IPS-15b (cell line): Measurements from ENCODE around the gene ADCK1.
"Not testable (repeated sequence)": the region's sequence is repeated elsewhere in the genome, so short reads cannot be mapped to it uniquely, and the experiment has no call there.

ENCODE experiments used
- H3K27me3 ChIP-seq: one replicate; pipeline ENCODE4 v1.6.1; 2013; ENCODE audit warnings: low read length; ENCODE audit not compliant: control insufficient read depth, insufficient read depth
- H3K36me3 ChIP-seq: one replicate; pipeline ENCODE4 v1.6.1; 2013; ENCODE audit warnings: low read length; ENCODE audit not compliant: control insufficient read depth, insufficient read depth
- H3K4me1 ChIP-seq: one replicate; pipeline ENCODE4 v1.6.1; 2013; ENCODE audit warnings: mild to moderate bottlenecking, low read length; ENCODE audit not compliant: control insufficient read depth, insufficient read depth
- H3K4me3 ChIP-seq: one replicate; pipeline ENCODE4 v1.5.1; 2013; ENCODE audit warnings: low read depth, low read length
- H3K9ac ChIP-seq: one replicate; pipeline ENCODE4 v1.6.1; 2013; ENCODE audit warnings: low read depth, mild to moderate bottlenecking, low read length
- H3K9me3 ChIP-seq: one replicate; pipeline ENCODE4 v1.6.1; 2013; ENCODE audit warnings: mild to moderate bottlenecking, low read length; ENCODE audit not compliant: control insufficient read depth, insufficient read depth

Gene ADCK1

DNA sequence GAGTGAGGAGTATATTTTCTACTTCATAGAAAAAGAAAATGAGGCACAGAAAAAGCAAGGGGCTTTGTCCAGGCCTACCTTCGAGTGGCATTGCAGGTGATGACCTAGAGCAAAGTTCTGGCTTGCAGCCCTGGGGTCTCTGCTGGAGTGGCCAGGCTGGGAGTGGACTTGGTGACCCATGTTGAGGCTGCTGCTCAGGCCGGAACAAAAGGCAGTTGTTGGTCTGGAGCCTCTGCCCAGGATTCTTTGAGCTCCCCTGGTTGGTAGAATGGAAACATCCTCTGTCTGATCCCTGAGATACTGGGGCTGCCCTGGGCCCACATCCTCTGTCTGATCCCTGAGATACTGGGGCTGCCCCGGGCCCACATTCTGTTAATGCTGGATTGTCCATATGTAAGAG lies 86.1 kb downstream of the ADCK1 start:
- no peak overlapping the region for H3K4me3 ChIP-seq
- H3K4me1 ChIP-seq: no peaks in the 10 kb centered on the region
- no peaks in the 10 kb centered on the region for H3K36me3 ChIP-seq
- H3K9ac ChIP-seq: no peak overlapping the region
- no peaks in the 10 kb centered on the region for H3K27me3 ChIP-seq
- H3K9me3 ChIP-seq: no peaks in the 10 kb centered on the region

DNA sequence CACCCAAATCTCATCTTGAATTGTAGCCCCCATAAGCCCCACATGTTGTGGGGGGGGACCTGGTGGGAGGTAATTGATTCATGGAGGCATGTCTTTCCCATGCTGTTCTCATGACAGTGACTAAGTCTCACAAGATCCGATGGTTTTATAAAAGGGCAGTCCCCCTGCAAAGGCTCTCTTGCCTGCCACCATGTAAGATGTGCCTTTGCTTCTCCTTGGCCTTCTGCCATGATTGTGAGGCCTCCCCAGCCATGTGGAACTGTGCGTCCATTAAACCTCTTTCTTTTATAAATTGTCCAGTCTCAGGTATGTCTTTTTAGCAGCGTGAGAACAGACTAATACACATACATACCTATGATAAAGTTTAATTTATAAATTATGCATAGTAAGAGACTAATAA lies 89.0 kb downstream of the ADCK1 start:
- not testable (repeated sequence) for H3K9ac ChIP-seq, H3K4me3 ChIP-seq, H3K27me3 ChIP-seq

GRCh38 chr14:77889971-77890442 lies 90.1 kb downstream of the ADCK1 start:
- no peak overlapping the region for H3K4me3 ChIP-seq
- no peaks in the 10 kb centered on the region for H3K36me3 ChIP-seq
- no peaks in the 10 kb centered on the region for H3K27me3 ChIP-seq
- no peak overlapping the region for H3K9ac ChIP-seq
- no peaks in the 10 kb centered on the region for H3K9me3 ChIP-seq
- no peaks in the 10 kb centered on the region for H3K4me1 ChIP-seq

More for the DNA sequence above, 89.0 kb downstream of the ADCK1 start:
- H3K9me3 ChIP-seq, H3K4me1 ChIP-seq, H3K36me3 ChIP-seq: not testable (repeated sequence)

DNA sequence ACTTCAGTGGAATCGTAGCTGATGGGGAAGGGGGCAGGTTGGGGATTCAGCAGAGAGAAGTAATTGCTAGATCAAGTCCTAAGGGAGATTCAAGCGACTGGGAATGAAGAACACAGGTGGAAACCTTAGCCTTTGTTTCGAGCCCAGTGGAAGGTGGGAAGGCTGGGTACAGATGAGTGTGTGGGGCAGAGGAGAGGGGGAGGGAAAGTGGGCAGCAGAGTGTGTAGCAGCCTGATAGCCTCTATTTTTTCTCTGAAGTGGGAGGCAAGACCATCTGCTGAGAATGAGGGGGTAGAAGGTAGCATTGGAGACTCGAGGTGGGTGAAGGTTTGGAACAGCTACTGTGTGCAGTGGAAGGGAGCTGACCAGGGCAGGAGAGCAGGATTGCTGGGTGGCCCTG lies 91.0 kb downstream of the ADCK1 start:
- H3K9me3 ChIP-seq: no peaks in the 10 kb centered on the region
- H3K4me3 ChIP-seq: no peak overlapping the region
- no peaks in the 10 kb centered on the region for H3K4me1 ChIP-seq
- no peak overlapping the region for H3K9ac ChIP-seq
- H3K27me3 ChIP-seq: no peaks in the 10 kb centered on the region
- H3K36me3 ChIP-seq: no peaks in the 10 kb centered on the region

GRCh38 chr14:77892381-77892871 lies 92.5 kb downstream of the ADCK1 start:
- H3K9ac ChIP-seq: no peak overlapping the region
- H3K4me3 ChIP-seq: no peak overlapping the region
- H3K9me3 ChIP-seq: no peaks in the 10 kb centered on the region
- H3K4me1 ChIP-seq: no peaks in the 10 kb centered on the region
- no peaks in the 10 kb centered on the region for H3K27me3 ChIP-seq
- H3K36me3 ChIP-seq: no peaks in the 10 kb centered on the region

DNA sequence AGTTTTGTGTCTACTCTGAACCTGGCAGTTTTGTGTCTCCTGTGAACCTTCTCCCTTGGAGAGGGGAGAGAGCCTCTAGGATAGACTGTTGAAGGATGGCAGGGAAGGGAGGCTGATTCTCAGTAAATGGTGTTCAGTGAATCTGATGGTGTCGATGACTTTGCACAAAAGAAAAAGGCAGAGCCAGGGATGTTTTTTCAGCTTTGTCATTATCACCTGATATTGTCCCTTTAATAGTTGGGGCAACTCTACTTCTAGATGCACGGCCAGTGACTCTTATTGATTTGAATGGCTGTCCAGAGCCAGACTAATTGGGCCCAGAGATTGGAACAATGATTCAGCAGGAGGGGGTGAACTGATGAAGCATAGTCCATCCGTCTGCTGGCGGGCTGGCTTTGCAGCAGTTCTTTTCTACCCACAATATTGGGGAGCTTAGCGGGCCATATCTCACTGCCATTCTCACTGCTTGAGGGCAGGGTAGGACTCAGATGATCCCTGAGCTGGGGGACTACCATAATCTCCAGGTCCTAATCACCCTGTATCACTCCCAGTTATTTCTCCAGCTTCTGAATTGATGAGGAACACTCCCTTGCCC lies 93.1 kb downstream of the ADCK1 start:
- Histone ChIP-seq H3K9ac (no peak overlapping the region), H3K27me3 (no peaks in the 10 kb centered on the region), H3K4me1 (no peaks in the 10 kb centered on the region), H3K36me3 (no peaks in the 10 kb centered on the region), H3K9me3 (no peaks in the 10 kb centered on the region), H3K4me3 (no peak overlapping the region)

DNA sequence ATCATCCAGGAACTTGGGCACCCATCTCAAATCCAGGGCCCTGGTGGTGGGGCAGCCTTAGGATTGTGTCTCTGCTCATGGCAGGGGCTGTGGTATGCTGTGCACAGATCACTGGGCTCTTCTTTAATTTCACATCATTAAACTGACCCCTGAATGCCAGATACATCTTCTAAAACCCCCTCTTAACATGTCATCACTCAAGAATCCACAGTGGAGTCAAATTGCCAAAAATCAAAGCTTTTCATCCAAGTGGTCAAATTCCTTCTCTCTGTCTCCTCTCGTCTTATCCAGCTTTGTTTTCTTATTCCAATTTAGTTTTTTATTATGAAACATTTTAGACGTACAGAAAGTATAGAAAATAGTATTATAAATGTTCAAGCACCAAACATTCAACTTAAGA lies 97.5 kb downstream of the ADCK1 start:
- H3K4me1 ChIP-seq: no peaks in the 10 kb centered on the region
- no peaks in the 10 kb centered on the region for H3K9me3 ChIP-seq

DNA sequence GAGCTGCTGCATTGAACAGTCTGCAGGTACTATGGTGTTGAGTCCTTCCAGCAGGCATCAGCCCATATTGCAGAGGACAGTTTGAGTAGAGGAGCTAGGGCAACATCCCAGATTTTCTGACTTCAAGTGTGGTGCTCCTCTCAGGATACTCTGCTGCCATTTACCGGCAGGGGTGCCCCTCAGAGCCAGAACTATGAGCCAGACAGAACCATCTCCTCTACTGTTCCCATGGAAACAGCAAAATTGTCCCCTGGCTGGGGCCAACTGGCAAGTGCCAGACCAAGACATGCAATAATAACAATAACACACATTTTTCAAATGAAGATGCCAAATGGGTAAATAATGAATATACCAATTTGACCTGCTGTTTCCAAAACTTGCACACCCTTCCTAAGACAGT lies 102.9 kb downstream of the ADCK1 start:
- Histone ChIP-seq H3K36me3 (peaks cover 3% of the 10 kb centered on the region), H3K4me1 (no peaks in the 10 kb centered on the region), H3K27me3 (no peaks in the 10 kb centered on the region), H3K4me3 (no peak overlapping the region), H3K9ac (no peak overlapping the region), H3K9me3 (no peaks in the 10 kb centered on the region)

More for the DNA sequence above, 97.5 kb downstream of the ADCK1 start:
- H3K27me3 ChIP-seq: no peaks in the 10 kb centered on the region
- no peak overlapping the region for H3K9ac ChIP-seq
- no peaks in the 10 kb centered on the region for H3K36me3 ChIP-seq
- no peak overlapping the region for H3K4me3 ChIP-seq

DNA sequence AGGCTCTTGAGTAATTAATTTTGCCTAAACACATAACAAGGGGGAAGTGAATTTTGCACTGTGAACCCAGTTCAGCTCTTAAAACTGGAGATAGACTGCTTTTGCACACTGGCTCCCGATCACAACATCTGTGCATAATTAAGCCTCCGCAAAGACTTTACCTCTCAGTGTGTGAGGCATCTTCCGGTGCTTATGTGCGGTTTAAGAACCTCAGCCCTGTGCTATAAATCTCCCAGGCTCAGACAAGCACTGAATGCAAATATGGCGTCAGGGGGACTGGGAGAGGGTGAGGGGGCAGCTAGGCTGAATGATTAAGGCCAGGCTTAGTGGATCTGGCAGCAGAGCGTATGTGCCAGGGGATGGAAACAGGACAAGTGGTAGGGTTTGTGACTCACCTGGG lies 103.3 kb downstream of the ADCK1 start:
- H3K9me3 ChIP-seq: no peaks in the 10 kb centered on the region
- H3K4me3 ChIP-seq: no peak overlapping the region
- no peaks in the 10 kb centered on the region for H3K27me3 ChIP-seq
- no peak overlapping the region for H3K9ac ChIP-seq
- peaks cover 3% of the 10 kb centered on the region for H3K36me3 ChIP-seq
- no peaks in the 10 kb centered on the region for H3K4me1 ChIP-seq

- H3K4me3 ChIP-seq: no peak overlapping the region
Measured at GRCh38 chr14:77903937-77904617, 104.2 kb downstream of the ADCK1 start.

DNA sequence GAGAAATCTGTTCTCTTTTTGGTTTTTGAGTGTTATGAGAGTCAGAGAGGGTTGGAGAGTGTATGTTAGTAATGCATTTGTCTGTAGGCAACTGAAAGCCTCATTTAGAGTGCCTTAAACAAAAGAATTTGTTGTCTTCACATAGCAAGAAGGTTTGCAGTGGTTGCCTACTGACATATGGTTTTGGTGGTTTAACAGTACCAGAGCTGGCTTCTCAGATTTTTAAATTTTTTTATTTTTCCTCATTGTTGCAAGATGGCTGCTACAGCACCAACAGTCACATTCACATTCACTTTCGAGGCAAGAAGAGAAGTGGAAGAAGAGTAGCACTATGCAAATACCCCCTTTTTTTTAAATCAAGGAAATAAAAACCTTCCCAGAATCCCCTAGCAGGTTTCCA lies 106.5 kb downstream of the ADCK1 start:
- Histone ChIP-seq H3K4me3 (no peak overlapping the region), H3K4me1 (no peaks in the 10 kb centered on the region), H3K9me3 (no peaks in the 10 kb centered on the region), H3K27me3 (no peaks in the 10 kb centered on the region), H3K36me3 (peaks cover 3% of the 10 kb centered on the region), H3K9ac (no peak overlapping the region)

More at GRCh38 chr14:77903937-77904617, 104.2 kb downstream of the ADCK1 start:
- no peaks in the 10 kb centered on the region for H3K4me1 ChIP-seq
- H3K36me3 ChIP-seq: peaks cover 3% of the 10 kb centered on the region
- H3K9me3 ChIP-seq: no peaks in the 10 kb centered on the region
- H3K9ac ChIP-seq: no peak overlapping the region
- no peaks in the 10 kb centered on the region for H3K27me3 ChIP-seq

DNA sequence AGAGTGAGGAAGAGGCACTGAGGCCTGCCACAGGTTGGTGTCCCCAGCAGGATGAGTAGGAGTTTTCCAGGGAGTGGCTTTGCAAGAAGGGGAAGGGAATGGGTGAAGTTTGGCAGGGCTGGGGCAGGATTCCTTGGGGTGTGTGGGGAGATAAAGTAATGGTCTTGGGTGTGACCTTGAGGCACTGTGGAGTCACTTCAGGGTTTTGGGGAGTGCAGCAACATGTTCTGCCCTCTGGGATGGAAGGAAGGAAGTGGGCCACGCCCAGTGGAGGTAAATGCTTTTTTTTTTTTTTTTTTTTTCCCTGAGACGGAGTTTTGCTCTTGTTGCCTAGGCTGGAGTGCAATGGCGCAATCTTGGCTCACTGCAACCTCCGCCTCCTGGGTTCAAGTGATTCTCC lies 108.9 kb downstream of the ADCK1 start:
- no peak overlapping the region for H3K4me3 ChIP-seq
- no peaks in the 10 kb centered on the region for H3K9me3 ChIP-seq
- H3K4me1 ChIP-seq: peaks cover 6% of the 10 kb centered on the region
- H3K9ac ChIP-seq: no peak overlapping the region
- H3K27me3 ChIP-seq: no peaks in the 10 kb centered on the region
- peaks cover 3% of the 10 kb centered on the region for H3K36me3 ChIP-seq
